HL-60/S4 treated with retinoic acid at 250 ng/mL for 4 days and 3 days (cell line): ENCODE measurements around the gene DECR2.
"Not testable (repeated sequence)": the region's sequence is repeated elsewhere in the genome, so short reads cannot be mapped to it uniquely, and the experiment has no call there.

Experiments used
- in situ Hi-C: fragments of 300-500 bp; cut with MboI; formaldehyde crosslinking; loops from 2 replicates; pipeline ENCODE4 v1.7.0; 2022; ENCODE audit warnings: low sequenced_read_pairs

Gene DECR2

DNA sequence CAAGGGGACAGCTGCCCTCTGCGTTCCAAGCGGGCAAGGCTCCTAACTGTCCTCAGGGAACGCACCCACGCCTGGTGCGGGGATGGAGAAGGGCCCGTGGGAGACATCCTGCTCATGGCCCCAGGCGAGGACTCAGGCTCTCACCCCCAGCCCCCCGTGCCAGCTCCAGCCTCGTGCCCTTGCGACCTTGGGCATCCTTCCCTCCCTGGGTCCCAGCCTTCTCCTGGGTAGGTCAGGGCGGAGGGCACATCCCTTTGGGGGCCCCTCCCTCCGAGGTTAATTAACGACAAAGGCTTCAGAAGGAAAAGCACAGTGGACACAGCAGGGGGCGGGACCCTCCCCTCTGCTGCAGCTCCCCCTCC is 22.9 kb upstream of the DECR2 start:
- in situ Hi-C loops = no loop called here

DNA sequence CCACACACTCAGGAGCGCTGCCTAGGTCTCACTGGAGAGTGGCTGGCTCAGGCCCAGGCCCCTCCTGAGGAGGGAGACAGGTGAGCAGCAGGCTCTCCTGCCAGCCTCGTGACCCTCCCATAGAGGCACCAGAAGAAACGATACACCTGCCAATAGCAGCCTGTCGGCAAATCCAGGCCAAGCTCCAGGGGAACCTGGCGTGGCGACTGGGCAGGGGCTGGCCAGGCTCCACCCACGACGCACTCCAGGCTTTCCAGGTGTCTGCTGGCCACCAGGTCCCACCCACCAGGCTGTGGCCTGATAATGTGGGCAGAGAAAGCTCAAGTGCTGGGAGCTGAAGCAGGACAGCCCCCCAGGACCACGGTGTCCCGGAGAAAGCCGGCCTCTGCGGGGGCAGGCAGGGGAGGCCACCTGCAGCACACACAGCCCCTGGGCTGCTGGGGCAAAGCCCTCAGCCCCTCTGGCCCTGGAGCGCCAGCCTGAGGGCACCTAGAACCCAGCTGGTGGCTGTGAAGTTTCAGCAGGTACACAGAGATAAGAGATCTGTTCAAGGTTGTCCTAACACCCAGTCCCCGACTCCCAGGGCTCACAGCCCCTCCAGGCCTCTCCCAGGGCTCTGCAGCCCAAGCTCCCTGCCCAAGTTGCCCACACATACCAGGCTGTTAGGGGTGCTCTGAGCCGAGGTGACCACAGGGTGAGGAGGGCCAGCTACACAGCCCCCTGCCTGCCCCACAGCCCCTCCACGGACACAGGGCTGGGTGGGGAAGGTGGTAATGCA is 22.3 kb upstream of the DECR2 start:
- in situ Hi-C loops = no loop called here

GRCh38 chr16:379961-380761 is 21.5 kb upstream of the DECR2 start:
- in situ Hi-C loops = no loop called here

DNA sequence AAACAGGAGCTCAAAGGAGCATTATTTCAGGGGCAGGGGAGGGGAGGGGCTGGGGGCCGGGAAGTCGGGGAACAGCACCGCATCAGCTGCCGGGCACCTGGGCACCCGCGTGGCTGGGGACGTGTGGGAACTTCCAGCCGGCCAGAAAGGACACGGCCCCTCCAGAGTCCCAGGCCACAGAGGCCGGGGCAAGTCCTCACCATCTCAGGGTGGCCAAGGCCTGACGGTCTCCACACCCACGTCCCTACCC is 21.0 kb upstream of the DECR2 start:
- in situ Hi-C loops = no loop called here

DNA sequence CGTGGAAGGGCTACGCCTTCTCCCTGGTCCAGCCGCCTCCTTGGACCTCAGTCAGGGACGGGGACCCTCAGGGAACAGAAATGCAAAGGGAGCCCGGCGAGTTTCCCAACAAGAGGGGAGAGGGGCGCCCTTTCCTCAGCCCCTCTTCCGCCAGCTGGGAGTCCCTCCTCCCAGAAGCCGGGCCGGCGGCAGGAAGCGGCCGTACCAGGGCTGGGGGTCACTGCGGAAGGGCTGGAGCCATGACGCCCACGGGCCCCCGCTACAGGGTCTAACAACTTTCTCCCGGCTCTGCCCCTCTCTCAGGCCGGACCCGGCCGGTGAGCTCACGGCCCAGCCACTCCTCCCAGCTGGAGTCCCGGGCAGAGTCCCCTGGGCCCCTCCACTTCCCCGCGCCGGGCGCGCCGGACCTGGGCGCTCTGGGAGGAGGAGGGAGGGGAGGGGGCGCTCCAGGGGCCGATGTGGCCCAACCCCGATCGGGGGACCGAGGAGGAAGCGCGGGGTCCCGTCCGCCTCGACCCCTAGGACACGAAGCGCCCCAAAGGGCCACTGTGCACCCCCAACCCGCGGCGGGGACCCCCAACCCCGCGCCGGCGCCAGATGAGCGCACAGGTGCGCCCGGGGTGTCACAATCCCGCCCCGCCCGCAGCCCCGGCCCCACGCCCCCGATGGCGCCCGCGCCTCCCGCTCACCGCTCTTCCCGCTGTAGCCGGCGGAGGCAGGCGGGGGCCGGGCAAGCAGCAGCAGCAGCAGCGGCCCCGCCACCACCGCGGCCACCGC is 20.5 kb upstream of the DECR2 start:
- in situ Hi-C loops = no loop called here

DNA sequence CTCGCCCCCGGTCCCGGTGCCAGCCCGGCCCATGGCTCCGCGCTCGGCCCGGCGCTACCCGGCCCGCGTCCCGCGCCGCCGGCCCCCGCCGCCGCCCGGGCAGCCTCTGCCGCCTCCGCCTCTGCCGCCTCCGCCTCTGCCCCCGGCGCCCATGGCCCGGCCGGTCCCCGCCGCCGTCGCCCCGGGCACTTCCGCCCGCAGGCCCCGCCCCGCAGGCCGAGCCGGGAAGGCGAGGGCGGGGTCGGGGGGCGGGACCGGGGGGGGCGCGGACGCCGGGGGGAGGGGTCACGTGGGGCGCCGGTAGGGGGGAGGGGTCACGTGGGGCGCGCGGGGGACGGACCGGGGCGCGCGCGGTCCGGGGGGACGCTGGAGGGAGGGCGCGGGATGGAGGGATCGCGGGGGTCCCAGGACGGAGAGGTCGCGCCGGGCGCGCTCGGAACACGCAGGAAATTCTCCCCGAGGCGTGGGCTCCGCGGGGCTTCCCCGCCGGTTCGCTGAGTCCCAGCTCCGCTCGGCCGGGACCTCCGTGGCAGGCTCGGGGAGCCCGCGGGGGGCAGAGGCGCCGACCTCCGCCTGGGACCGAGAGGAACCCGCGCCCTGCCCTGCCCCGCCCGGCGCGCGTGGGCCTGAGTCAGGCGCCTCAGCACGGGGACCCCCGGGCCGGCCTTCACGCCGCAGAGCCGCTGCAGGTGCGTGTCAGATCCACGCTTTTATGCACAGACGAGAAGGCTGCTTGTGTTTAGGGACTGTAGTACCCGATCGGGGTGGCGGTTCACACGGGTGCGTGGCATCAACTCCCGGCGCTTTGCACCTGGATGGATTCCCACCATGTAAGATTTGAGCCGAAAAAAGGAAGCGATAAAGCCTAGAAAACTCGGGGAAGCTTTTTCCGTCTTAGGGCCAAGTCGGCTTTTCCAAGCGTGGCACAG is 19.6 kb upstream of the DECR2 start, which contains the start of gene PGAP6:
PGAP6 (minus strand) TSS at position 190 of the 929 bp plus-strand sequence; CDS start at position 33, 157 bp downstream.
- in situ Hi-C loops = no loop called here

DNA sequence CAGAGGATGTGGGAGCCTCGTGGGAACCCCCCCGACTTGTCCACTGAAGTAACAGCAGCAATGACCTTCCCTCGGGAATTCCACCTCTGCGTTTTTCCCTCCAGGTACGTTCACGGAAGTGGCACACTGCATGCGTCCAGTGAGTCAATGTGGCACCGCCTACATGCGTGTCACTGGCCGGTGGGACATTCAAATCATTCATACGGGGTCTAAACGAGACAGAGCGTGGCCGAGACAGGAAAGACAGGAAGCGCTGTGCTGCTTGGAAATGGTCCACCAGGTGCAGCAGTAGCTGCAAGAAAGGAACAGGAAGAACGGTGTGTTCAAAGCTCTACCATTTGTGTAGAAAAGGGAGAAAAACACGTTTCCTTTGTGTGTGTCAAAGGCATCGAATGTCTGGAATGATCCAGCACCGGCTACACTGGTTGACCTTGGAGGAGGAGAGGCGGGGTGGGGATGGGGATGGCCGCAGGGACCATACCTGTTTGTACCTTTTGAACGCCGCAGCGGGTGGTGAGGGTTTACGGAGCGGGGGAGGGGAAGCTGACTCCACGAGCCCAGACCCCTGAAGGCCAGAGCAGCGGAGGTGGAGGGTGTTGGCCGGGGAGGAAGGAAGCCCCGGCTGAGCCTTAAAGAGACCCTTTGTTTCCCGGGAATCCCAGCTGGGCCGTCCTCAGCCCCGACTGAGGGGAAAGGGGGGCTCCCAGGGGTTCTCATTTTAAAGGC is 18.2 kb upstream of the DECR2 start:
- in situ Hi-C loops = no loop called here

- in situ Hi-C loops = no loop called here
Observed at GRCh38 chr16:386641-387156, 15.0 kb upstream of the DECR2 start.

DNA sequence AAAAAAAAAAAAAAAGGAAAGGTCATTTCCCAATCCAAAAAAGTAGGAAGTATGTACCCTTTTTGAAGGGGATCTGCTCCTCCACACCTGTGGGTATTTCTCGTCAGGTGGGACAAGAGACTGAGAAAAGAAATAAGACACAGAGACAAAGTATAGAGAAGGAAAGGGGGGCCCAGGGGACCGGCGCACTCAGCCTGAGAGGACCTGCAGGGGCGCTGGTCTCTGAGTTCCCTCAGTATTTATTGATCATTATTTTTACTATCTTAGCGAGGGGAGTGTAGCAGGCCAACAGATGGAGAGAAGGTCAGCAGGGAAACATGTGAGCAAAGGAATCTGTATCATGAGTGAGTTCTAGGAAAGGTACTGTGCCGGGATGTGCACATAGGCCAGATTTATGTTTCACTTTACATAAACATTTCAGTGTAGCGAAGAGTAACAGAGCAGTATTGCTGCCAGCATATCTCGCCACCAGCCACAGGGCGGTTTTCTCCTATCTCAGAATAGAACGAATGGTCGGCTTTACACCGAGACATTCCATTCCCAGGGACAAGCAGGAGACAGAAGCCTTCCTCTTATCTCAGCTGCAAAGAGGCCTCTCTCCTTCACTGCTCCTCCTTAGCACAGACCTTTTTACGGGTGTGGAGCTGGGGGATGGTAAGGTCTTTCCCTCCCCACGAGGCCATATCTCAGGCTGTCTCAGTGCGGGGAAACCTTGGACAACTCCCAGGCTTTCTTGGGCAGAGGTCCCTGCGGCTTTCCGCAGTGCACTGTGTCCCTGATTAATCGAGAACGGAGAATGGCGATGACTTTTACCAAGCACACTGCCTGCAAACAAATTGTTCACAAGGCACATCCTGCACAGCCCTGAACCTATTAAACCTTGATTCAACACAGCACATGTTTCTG is 13.7 kb upstream of the DECR2 start:
- in situ Hi-C loops = not testable (repeated sequence)

- in situ Hi-C loops = no loop called here
Observed at GRCh38 chr16:389352-389751, 12.3 kb upstream of the DECR2 start.

DNA sequence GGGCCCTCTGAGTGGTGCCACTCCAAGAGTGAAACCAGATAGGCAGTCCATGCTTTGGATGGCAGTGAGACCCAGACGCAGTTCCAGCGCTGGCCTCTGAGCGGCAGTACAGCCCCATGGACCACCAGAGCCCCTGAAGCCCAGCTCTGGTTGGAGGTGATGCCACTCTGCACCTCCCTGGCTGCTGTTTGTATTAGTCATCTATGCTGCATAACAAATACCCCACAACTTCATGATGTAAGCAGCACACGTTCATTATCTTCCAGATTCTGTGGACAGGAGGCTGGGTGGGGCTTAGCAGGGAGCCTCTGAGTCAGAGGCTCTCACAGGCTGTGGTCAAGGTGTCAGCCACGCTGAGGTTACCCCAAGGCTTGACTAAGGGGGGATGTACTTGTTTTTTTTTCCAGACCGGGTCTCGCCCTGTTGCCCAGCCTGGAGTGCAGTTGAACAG is 9.8 kb upstream of the DECR2 start:
- in situ Hi-C loops = no loop called here

- in situ Hi-C loops = no loop called here
Observed at GRCh38 chr16:392450-393030, 9.1 kb upstream of the DECR2 start.

DNA sequence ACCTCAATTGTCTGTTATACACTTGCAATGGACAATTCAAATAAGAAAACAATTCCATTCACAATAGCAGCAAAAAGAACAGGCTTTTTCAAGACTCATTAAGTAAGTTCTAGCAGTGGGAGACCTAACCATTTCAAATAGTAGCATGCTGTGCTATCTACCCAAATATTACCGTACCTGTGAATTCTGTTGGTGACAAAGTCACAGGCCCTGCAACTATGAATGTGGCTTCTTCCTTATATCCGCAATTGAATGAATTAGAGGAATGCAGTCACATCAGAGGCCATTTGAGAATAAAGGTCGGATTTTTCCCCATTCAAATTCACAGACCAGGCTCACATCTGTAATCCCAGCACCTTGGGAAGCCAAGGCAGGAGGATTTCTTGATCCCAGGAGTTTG is 5.5 kb upstream of the DECR2 start:
- in situ Hi-C loops = no loop called here

- in situ Hi-C loops = no loop called here
Observed at GRCh38 chr16:396605-397004, 5.1 kb upstream of the DECR2 start.

- in situ Hi-C loops = no loop called here
Observed at GRCh38 chr16:397135-397661, 4.5 kb upstream of the DECR2 start, which contains the start of gene NME4. Gene NME4, plus strand, starts transcription at chr16:397199. Its CDS starts 24 bp downstream, at chr16:397223.

- in situ Hi-C loops = no loop called here
Observed at GRCh38 chr16:397736-398332, 3.9 kb upstream of the DECR2 start.

DNA sequence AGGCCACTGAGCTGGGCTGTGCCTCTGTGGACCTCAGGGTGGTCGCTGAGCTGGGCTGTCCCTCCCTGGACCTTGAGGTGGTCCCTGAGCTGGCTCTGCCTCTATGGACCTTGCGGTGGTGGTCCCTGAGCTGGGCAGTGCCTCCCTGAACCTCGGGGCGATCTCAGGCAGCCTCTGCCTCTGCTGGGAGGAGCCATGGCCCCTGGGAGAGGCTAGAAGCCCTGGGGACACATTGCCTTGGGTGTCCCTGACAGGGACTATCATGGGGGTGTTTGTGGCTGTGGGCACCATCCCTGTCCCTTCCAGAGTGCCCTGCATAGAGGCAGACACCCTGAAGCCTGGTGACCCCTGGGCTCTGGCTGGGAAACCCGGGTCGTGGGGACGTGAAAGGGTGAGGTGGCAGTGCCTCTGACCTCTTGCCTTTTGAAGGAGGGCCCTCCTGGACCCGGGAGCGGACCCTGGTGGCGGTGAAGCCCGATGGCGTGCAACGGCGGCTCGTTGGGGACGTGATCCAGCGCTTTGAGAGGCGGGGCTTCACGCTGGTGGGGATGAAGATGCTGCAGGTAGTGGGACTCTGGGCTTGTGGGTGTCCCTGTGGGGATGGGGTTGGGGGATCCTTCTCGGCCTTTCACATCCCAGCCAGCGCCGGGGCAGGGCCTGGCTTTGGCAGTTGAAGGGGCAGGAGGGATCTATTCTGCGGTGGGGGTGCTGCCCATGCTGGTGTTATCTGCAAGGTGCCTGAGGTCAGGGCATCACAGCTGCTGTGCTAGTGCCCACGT is 2.9 kb upstream of the DECR2 start:
- in situ Hi-C loops = no loop called here
